PFSK-1 (cell line): Measurements from ENCODE around the gene DKK3.

Source experiments
- FOXP2 ChIP-seq: optimal IDR thresholded peaks from 2 replicates; pipeline ENCODE3; 2011; ENCODE audit warnings: borderline replicate concordance, control low read depth, inconsistent platforms; ENCODE audit not compliant: insufficient read depth; ENCODE audit errors: extremely low read length, extremely low read depth
- POLR2AphosphoS5 ChIP-seq: IDR thresholded peaks from 2 replicates; pipeline ENCODE4 v1.6.1; 2012; ENCODE audit warnings: low read depth, mild to moderate bottlenecking, control low read depth, low read length, moderate library complexity
- REST ChIP-seq, 2 experiments: IDR thresholded peaks; 2 replicates each; pipeline versions ENCODE4 v1.6.1 to v1.8.0; 2011 to 2012; ENCODE audit warnings: low read depth in 2 of 2, low read length in 2 of 2, control low read depth in 1 of 2, inconsistent platforms in 1 of 2, mild to moderate bottlenecking in 1 of 2, moderate library complexity in 1 of 2; ENCODE audit not compliant: insufficient read depth in 1 of 2
- SIN3A ChIP-seq: IDR thresholded peaks from 2 replicates; pipeline ENCODE4 v1.6.1; 2012; ENCODE audit warnings: mild to moderate bottlenecking, low read length, moderate library complexity, borderline replicate concordance; ENCODE audit not compliant: insufficient read depth
- TAF1 ChIP-seq: IDR thresholded peaks from 2 replicates; pipeline ENCODE4 v1.6.1; 2012; ENCODE audit warnings: low read length, control low read depth, borderline replicate concordance; ENCODE audit not compliant: insufficient read depth

The DKK3 gene

GRCh38 chr11:11963842-11964773, 44.3 kb downstream of the DKK3 start:
- TF ChIP-seq FOXP2 (no peak), POLR2AphosphoS5 (no peak)

DNA sequence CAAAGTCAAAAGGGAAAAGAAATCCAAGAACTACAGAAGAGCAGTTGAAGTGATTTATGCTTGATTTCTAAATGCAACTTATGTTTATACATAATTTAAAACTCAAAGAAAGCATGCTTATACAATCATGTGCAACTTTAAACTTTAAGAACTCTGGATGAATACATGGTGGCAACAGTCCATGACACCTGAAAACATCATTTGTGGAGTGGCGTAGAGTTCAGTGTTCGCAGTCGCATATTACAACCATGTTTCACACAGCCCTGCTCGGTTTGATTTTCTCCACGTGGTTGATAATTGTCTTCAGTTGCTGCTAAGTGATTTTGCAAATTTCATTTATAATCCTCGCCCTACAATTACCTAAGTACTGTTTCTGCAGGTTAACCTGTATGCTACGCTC, 45.4 kb downstream of the DKK3 start:
- TF ChIP-seq POLR2AphosphoS5 (no peak), TAF1 (no peak), FOXP2 (no peak), REST (IDR thresholded peaks at IDR 0.05; ENCODE audit: insufficient read depth in 1 of 2, low read depth in 2 of 2, low read length in 2 of 2) (no peak), SIN3A (no peak)

- TF ChIP-seq FOXP2 (no peak), REST (IDR thresholded peaks at IDR 0.05; ENCODE audit: insufficient read depth in 1 of 2, low read depth in 2 of 2, low read length in 2 of 2) (no peak), TAF1 (no peak), SIN3A (no peak), POLR2AphosphoS5 (no peak)
Measured at GRCh38 chr11:11961399-11962028, 46.9 kb downstream of the DKK3 start.

DNA sequence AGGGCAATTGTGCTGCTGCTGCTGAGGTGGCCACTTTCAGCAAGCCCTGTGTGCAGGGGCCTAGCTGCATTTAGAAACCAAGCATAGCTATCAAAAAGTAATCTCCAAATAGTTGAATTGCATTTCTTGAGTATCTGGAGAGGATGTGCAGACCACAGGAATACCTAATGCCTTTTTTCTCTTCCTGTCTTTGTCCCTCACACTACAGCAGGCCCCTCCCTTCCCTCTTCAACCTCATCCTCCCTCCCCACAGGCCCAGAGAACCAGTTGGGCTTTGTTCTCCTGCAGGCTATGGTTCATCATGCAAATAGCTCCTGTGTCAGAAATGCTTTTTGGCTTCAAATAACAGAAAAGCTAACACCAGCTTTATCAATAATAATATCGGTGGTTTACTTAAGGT, 47.7 kb downstream of the DKK3 start:
- no peak for TF ChIP-seq SIN3A
- no peak for TF ChIP-seq FOXP2
- no peak for TF ChIP-seq POLR2AphosphoS5
- no peak for TF ChIP-seq REST (IDR thresholded peaks at IDR 0.05; ENCODE audit: insufficient read depth in 1 of 2, low read depth in 2 of 2, low read length in 2 of 2)
- TF ChIP-seq TAF1 = no peak

GRCh38 chr11:11959601-11960000, 48.8 kb downstream of the DKK3 start:
- TF ChIP-seq SIN3A = no peak

GRCh38 chr11:11958403-11959231, 49.8 kb downstream of the DKK3 start:
- TF ChIP-seq REST (IDR thresholded peaks at IDR 0.05; ENCODE audit: insufficient read depth in 1 of 2, low read depth in 2 of 2, low read length in 2 of 2) (no peak), TAF1 (no peak), FOXP2 (no peak), POLR2AphosphoS5 (no peak), SIN3A (no peak)
